ENCODE results near the gene FNDC3A.

DNA sequence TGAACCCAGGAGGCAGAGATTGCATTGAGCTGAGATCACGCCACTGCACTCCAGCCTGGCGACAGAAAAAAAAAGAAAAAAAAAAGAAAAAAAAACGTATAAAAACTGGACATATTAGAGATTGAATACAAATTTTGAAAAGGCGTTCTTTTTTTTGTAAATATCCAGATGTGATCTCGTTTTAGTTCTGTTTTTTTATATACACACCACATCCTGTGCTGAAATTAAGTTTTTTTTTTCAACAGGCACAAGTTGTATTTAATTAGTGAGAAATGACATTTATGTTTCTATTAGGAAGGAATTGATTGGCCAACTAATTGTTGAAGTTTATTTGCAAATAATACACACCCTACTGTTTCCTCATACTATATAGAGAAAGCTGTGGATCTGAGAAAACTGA lies 275.6 kb downstream of the FNDC3A start:
- TF ChIP-seq YY1 (IDR thresholded peaks at IDR 0.05; ENCODE audit: borderline replicate concordance in 1 of 3, control insufficient read depth in 1 of 3, extremely low read depth in 1 of 3, insufficient read depth in 3 of 3, insufficient read length in 1 of 3, insufficient replicate concordance in 2 of 3, low read depth in 1 of 3, low read length in 2 of 3) = no peak
- TF ChIP-seq ARNT (IDR thresholded peaks at IDR 0.05) = no peak
- TF ChIP-seq KAT7 (CRISPR knock-in tag; IDR thresholded peaks at IDR 0.05; ENCODE audit: borderline replicate concordance) = no peak
- no peak for TF ChIP-seq JUN (IDR thresholded peaks at IDR 0.05; ENCODE audit: borderline replicate concordance, low read depth, low read length)
- no peak for TF ChIP-seq JUN (CRISPR knock-in tag; IDR thresholded peaks at IDR 0.05; ENCODE audit: borderline replicate concordance)
- TF ChIP-seq CBX3 (IDR thresholded peaks at IDR 0.05; ENCODE audit: borderline replicate concordance in 1 of 2, low read length in 2 of 2) = no peak
